ENCODE measurements around the gene STXBP1. TPM values are rescaled to one million over a fixed set of nuclear protein-coding genes. Genes with fewer than 3 reads are reported as not detected.
"Not testable (repeated sequence)": the region's sequence is repeated elsewhere in the genome, so short reads cannot be mapped to it uniquely, and the experiment has no call there.

Gene STXBP1
- total RNA-seq, 1 experiment from 2014 or later, result 11.2 TPM

DNA sequence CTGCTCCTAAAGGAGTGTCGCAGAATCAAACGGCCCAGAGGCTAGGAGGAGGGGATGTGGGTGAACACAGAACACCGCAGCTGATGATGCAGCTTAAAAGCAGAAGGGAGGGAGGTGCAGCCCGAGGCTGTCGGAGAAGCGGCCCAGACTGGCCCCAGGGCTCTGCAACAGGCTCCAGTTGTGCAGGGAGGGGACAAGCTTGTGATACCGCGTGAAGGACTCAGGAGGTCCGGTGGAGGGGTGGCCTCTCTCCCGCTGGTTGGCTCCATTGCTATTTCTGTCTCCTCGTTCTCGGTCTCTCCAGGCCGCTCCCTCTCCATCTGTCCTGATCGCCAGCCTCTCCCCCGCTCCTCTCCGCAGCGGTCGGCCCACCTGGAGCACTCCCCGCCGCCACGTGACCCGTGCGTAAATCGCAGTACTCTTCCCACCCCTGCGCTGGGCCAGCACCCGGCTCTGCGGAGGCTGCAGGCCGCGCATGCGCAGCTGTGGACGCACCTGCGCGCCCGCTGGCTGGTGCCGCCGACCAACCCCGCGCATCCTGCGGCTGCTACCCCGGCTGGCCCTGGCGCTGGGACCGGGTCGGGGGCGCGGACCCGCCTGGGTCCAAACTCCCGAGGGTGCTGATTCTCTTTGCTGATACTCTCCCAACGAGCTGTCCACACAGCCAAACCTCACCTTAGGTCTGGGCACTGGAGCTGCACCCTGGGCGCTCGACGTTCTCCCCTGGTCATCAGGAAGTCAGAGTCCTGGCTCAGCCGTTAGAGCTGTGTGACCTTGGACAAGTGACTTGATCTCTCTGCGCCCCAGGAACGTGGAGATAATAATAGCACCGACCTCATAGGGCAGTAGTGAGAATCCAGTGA is 3.7 kb upstream of the STXBP1 start:
- in situ Hi-C loops (cut with HindIII; ENCODE audit: low sequenced_read_pairs), result no loop called here
- DNase-seq (ENCODE audit: low spot score), result peak; percentile 96

GRCh38 chr9:127611603-127611898 is 526 bp upstream of the STXBP1 start:
- in situ Hi-C loops (cut with HindIII; ENCODE audit: low sequenced_read_pairs), result no loop called here
- DNase-seq (ENCODE audit: low spot score), result no peak

- in situ Hi-C loops (cut with HindIII; ENCODE audit: low sequenced_read_pairs), result no loop called here
- peak; percentile 82 for DNase-seq (ENCODE audit: low spot score)
Measured at GRCh38 chr9:127612939-127613582, 984 bp downstream of the STXBP1 start.

GRCh38 chr9:127613583-127613954 is 1.5 kb downstream of the STXBP1 start:
- in situ Hi-C loops (cut with HindIII; ENCODE audit: low sequenced_read_pairs), result no loop called here
- DNase-seq (ENCODE audit: low spot score), result peak; percentile 56

DNA sequence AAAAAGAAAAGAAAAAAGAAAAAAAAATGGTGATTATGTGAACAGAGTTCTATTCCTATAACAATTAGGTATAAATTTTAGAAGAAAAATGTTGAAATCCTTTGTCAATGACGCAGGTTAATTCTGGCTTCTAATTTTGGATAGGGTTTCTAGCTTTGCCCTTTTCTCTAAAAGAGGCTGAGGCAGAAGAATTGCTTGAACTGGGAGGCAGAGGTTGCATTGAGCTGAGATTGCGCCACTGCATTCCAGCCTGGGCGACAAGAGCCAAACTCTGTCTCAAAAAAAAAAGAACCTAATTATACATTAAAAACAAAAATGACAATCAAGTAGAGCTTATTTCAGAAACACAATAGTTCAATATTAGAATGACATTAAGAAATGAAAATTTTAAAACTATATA is 2.9 kb downstream of the STXBP1 start:
- in situ Hi-C loops (cut with HindIII; ENCODE audit: low sequenced_read_pairs), result no loop called here
- DNase-seq (ENCODE audit: low spot score), result no peak

DNA sequence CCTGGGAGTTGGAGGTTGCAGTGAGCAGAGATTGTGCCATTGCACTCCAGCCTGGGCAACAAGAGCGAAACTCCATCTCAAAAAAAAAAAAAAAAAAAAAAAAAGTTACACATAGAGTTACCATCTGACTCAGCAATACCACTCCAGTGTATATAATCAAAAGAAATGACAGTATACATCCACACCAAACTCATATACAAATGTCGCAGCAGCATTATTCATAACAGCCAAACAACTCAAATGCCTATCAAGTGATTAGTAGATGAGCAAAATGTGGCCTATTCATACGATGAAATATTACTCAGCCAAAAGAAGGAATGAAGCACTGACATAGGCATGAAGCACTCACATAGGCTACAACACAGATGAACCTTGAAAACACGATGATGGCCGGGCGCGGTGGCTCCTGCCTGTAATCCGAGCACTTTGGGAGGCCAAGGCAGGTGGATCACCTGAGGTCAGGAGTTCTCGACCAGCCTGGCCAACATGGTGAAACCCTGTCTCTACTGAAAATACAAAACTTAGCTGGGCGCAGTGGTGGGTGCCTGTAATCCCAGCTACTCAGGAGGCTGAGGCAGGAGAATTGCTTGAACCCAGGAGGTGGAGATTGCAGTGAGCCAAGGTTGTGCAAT is 9.4 kb downstream of the STXBP1 start:
- in situ Hi-C loops (cut with HindIII; ENCODE audit: low sequenced_read_pairs); DNase-seq (ENCODE audit: low spot score): not testable (repeated sequence)

GRCh38 chr9:127626752-127627493 is 14.8 kb downstream of the STXBP1 start:
- DNase-seq (ENCODE audit: low spot score), result no peak
- in situ Hi-C loops (cut with HindIII; ENCODE audit: low sequenced_read_pairs), result no loop called here

- DNase-seq (ENCODE audit: low spot score), result no peak
- in situ Hi-C loops (cut with HindIII; ENCODE audit: low sequenced_read_pairs), result no loop called here
Measured at GRCh38 chr9:127627494-127627855, 15.4 kb downstream of the STXBP1 start.

- DNase-seq (ENCODE audit: low spot score), result no peak
- in situ Hi-C loops (cut with HindIII; ENCODE audit: low sequenced_read_pairs), result no loop called here
Measured at GRCh38 chr9:127628758-127629467, 16.8 kb downstream of the STXBP1 start.

GRCh38 chr9:127629468-127630081 is 17.5 kb downstream of the STXBP1 start:
- in situ Hi-C loops (cut with HindIII; ENCODE audit: low sequenced_read_pairs), result no loop called here

DNA sequence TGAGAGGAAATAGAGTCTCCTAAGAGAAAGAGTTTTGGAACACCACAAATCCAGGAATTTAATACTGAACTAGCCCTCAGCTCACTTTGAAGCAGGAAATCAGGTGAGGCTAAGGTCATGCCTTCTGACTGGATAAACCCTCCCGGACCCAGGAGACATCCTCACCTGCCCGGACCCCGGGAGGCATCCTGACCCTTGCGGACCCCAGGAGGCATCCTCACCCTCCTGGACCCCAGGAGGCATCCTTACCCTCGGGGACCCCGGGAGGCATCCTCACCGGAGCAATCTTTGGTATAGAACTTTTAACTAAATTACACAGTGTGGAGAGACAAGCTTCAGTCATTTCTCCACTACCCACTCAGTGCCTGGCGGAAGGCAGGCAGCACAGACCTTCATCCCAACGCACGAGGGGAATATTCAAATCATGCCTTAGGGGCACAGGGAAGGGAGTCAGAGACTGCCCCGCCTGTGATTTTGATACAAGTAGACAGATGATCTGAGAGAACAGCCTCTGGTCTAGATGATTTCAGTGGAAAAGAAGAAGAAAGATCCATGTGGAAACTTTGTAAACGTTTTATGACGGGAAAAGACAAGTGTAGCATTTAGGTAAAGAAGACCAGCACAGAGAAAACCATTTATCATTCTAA is 21.3 kb downstream of the STXBP1 start:
- no peak for DNase-seq (ENCODE audit: low spot score)
- in situ Hi-C loops (cut with HindIII; ENCODE audit: low sequenced_read_pairs), result no loop called here

More at GRCh38 chr9:127629468-127630081, 17.5 kb downstream of the STXBP1 start:
- no peak for DNase-seq (ENCODE audit: low spot score)

DNA sequence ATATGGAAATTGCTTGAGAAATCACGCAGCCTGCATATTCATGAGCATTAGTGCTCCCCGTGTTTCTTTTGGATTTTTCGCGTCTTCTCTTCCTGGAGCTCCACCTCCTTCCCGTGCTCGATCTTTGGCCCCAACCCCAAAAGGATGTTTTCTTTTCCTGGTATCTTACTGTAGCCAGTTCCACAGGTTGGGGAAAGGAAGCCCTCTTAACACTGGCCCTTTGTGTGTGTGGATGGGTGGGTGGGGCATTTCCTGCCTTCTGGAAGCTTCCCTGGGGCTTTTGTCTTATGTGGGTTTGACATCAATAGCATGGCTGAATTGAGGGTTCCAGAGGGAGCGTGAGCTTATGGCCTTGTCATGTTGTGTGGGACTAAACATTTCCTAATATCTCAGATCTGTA is 21.9 kb downstream of the STXBP1 start:
- no peak for DNase-seq (ENCODE audit: low spot score)
- in situ Hi-C loops (cut with HindIII; ENCODE audit: low sequenced_read_pairs), result no loop called here

DNA sequence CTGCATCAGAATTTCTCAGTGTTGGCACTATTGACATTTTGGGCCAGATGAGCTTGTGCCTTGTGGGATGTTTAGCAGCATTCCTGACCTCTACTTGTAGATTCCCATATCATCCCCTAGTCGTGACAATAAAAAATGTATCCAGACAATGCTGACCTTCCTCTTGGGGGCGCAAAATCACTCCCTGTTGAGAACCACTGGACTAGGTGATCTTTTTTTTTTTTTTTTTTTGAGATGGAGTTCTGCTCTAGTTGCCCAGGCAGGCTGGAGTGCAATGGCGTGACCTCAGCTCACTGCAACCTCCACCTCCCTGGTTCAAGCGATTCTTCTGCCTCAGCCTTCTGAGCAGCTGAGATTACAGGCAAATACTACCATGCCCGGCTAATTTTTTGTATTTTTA is 22.6 kb downstream of the STXBP1 start:
- no peak for DNase-seq (ENCODE audit: low spot score)
- in situ Hi-C loops (cut with HindIII; ENCODE audit: low sequenced_read_pairs), result no loop called here

GRCh38 chr9:127635201-127635735 is 23.2 kb downstream of the STXBP1 start:
- in situ Hi-C loops (cut with HindIII; ENCODE audit: low sequenced_read_pairs), result no loop called here
- no peak for DNase-seq (ENCODE audit: low spot score)

GRCh38 chr9:127637322-127637847 is 25.3 kb downstream of the STXBP1 start:
- peak; percentile 63 for DNase-seq (ENCODE audit: low spot score)
- in situ Hi-C loops (cut with HindIII; ENCODE audit: low sequenced_read_pairs), result no loop called here

- in situ Hi-C loops (cut with HindIII; ENCODE audit: low sequenced_read_pairs), result no loop called here
- peak; percentile 57 for DNase-seq (ENCODE audit: low spot score)
Measured at GRCh38 chr9:127640908-127641545, 28.9 kb downstream of the STXBP1 start.

DNA sequence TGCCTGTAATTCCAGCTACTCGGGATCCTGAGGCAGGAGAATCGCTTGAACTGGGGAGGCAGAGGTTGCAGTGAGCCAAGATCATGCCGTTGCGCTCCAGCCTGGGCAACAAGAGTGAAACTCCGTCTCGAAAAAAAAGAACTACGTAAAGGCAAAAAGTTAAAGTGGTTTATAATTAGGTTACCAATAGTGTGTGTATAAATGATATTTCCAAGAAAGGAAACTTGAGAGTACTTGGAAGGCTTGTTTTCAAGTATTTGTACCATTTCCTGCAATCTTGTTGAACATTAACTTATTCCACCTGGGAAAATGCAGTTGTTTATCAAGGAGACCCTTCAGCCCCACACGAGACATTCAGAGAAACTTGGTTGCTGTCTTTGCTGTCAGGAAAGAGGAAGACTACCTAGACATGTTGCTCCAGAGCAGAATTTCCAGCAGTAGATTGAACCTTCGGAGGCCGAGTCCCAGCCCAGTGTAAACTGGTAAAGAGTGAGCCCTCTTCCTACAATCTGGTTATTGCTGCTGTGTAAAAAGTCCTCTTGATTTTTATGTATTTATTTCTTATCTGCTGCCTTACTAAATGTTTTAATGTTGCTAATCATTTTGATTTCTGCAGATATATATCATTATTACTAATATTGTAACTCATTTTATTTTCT is 30.1 kb downstream of the STXBP1 start:
- peak; percentile 38 for DNase-seq (ENCODE audit: low spot score)
- in situ Hi-C loops (cut with HindIII; ENCODE audit: low sequenced_read_pairs), result no loop called here
